ENCODE measurements around the gene ATP8A2.

Gene ATP8A2

GRCh38 chr13:25886438-25887214 lies 514.9 kb downstream of the ATP8A2 start:
- no peak for TF ChIP-seq CTCF (IDR thresholded peaks at IDR 0.05)

- TF ChIP-seq CTCF (IDR thresholded peaks at IDR 0.05), result no peak
Observed at GRCh38 chr13:25887962-25888655, 516.3 kb downstream of the ATP8A2 start.

GRCh38 chr13:25890671-25891212 lies 519.0 kb downstream of the ATP8A2 start:
- no peak for TF ChIP-seq CTCF (IDR thresholded peaks at IDR 0.05)

- no peak for TF ChIP-seq CTCF (IDR thresholded peaks at IDR 0.05)
Observed at GRCh38 chr13:25898991-25899390, 527.2 kb downstream of the ATP8A2 start.

GRCh38 chr13:25899464-25899863 lies 527.7 kb downstream of the ATP8A2 start:
- TF ChIP-seq CTCF (IDR thresholded peaks at IDR 0.05), result no peak

GRCh38 chr13:25899952-25900351 lies 528.2 kb downstream of the ATP8A2 start:
- no peak for TF ChIP-seq CTCF (IDR thresholded peaks at IDR 0.05)

- TF ChIP-seq CTCF (IDR thresholded peaks at IDR 0.05), result no peak
Observed at GRCh38 chr13:25901460-25902376, 529.9 kb downstream of the ATP8A2 start.

All from LNCAP (cell line).